T-helper 1 cell treated with Interleukin-12 subunit alpha and Interleukin-12 subunit beta and Interleukin-4 antibody, amounts not matched to agents 30 μg/mL and 1 μg/mL, for 36 hours (primary cell): ENCODE measurements around the gene RELL2.

Source experiments
- H3K27ac Mint-ChIP-seq: one replicate; pipeline ENCODE4 v1.8.0; 2021; ENCODE audit warnings: mild to moderate bottlenecking, mixed read lengths
- H3K27me3 Mint-ChIP-seq: one replicate; pipeline ENCODE4 v1.8.0; 2021; ENCODE audit warnings: low read depth, mixed read lengths
- H3K36me3 Mint-ChIP-seq: one replicate; pipeline ENCODE4 v1.8.0; 2021; ENCODE audit warnings: low read depth, mixed read lengths
- H3K4me1 Mint-ChIP-seq: one replicate; pipeline ENCODE4 v1.8.0; 2021; ENCODE audit warnings: low read depth, mixed read lengths
- H3K4me3 Mint-ChIP-seq: one replicate; pipeline ENCODE4 v1.8.0; 2021; ENCODE audit warnings: mild to moderate bottlenecking, moderate library complexity, mixed read lengths
- H3K9me3 Mint-ChIP-seq: one replicate; pipeline ENCODE4 v1.8.0; 2021; ENCODE audit warnings: mixed read lengths

RELL2 gene

GRCh38 chr5:141649972-141650371, 13.2 kb downstream of the RELL2 start:
- Mint-ChIP-seq H3K4me3 (peak overlapping the region; percentile 97), H3K9me3 (no peaks in the 10 kb centered on the region), H3K36me3 (peaks cover 11% of the 10 kb centered on the region), H3K27ac (no peak overlapping the region), H3K4me1 (peaks cover 24% of the 10 kb centered on the region), H3K27me3 (peaks cover 3% of the 10 kb centered on the region)

GRCh38 chr5:141650851-141651727, 14.3 kb downstream of the RELL2 start, which contains the start of gene FCHSD1:
TSS of gene FCHSD1 (minus strand) at chr5:141651418. CDS start at chr5:141651368, 50 bp downstream.
- peak within 1 kb of the TSS; percentile 93 for H3K27ac Mint-ChIP-seq

GRCh38 chr5:141651728-141652105, 14.9 kb downstream of the RELL2 start:
- no peaks in the 10 kb centered on the region for H3K9me3 Mint-ChIP-seq
- H3K27ac Mint-ChIP-seq, result peak overlapping the region; percentile 79
- peaks cover 6% of the 10 kb centered on the region for H3K27me3 Mint-ChIP-seq
- H3K4me1 Mint-ChIP-seq, result peaks cover 22% of the 10 kb centered on the region
- H3K4me3 Mint-ChIP-seq, result peak overlapping the region; percentile 97
- H3K36me3 Mint-ChIP-seq, result peaks cover 3% of the 10 kb centered on the region

More at GRCh38 chr5:141650851-141651727, 14.3 kb downstream of the RELL2 start, which contains the start of gene FCHSD1:
- H3K27me3 Mint-ChIP-seq, result peaks cover 5% of the 10 kb centered on the region
- no peaks in the 10 kb centered on the region for H3K9me3 Mint-ChIP-seq
- peaks cover 22% of the 10 kb centered on the region for H3K4me1 Mint-ChIP-seq
- peaks cover 5% of the 10 kb centered on the region for H3K36me3 Mint-ChIP-seq
- peak within 1 kb of the TSS; percentile 97 for H3K4me3 Mint-ChIP-seq

GRCh38 chr5:141654298-141654697, 17.5 kb downstream of the RELL2 start:
- Mint-ChIP-seq H3K27me3 (peaks cover 8% of the 10 kb centered on the region), H3K27ac (no peak overlapping the region), H3K9me3 (no peaks in the 10 kb centered on the region), H3K36me3 (peaks cover 8% of the 10 kb centered on the region), H3K4me3 (no peak overlapping the region), H3K4me1 (peaks cover 14% of the 10 kb centered on the region)

- Mint-ChIP-seq H3K27me3 (peaks cover 9% of the 10 kb centered on the region), H3K9me3 (no peaks in the 10 kb centered on the region), H3K4me3 (no peak overlapping the region), H3K27ac (no peak overlapping the region), H3K4me1 (peaks cover 10% of the 10 kb centered on the region), H3K36me3 (peaks cover 8% of the 10 kb centered on the region)
Observed at GRCh38 chr5:141655020-141655419, 18.2 kb downstream of the RELL2 start.

GRCh38 chr5:141656396-141656795, 19.6 kb downstream of the RELL2 start:
- H3K4me1 Mint-ChIP-seq, result peaks cover 5% of the 10 kb centered on the region
- no peak overlapping the region for H3K4me3 Mint-ChIP-seq
- H3K36me3 Mint-ChIP-seq, result peaks cover 8% of the 10 kb centered on the region
- H3K27me3 Mint-ChIP-seq, result peaks cover 9% of the 10 kb centered on the region
- no peaks in the 10 kb centered on the region for H3K9me3 Mint-ChIP-seq
- H3K27ac Mint-ChIP-seq, result no peak overlapping the region

- Mint-ChIP-seq H3K27ac (no peak overlapping the region), H3K36me3 (peaks cover 8% of the 10 kb centered on the region), H3K9me3 (no peaks in the 10 kb centered on the region), H3K27me3 (peaks cover 6% of the 10 kb centered on the region), H3K4me1 (no peaks in the 10 kb centered on the region), H3K4me3 (no peak overlapping the region)
Observed at GRCh38 chr5:141657404-141657803, 20.6 kb downstream of the RELL2 start.

- no peak overlapping the region for H3K4me3 Mint-ChIP-seq
- H3K9me3 Mint-ChIP-seq, result no peaks in the 10 kb centered on the region
- H3K27ac Mint-ChIP-seq, result no peak overlapping the region
- peaks cover 6% of the 10 kb centered on the region for H3K27me3 Mint-ChIP-seq
- peaks cover 8% of the 10 kb centered on the region for H3K36me3 Mint-ChIP-seq
- no peaks in the 10 kb centered on the region for H3K4me1 Mint-ChIP-seq
Observed at GRCh38 chr5:141657937-141658545, 21.2 kb downstream of the RELL2 start.

- Mint-ChIP-seq H3K9me3 (no peaks in the 10 kb centered on the region), H3K4me1 (peaks cover 4% of the 10 kb centered on the region), H3K4me3 (no peak overlapping the region), H3K36me3 (peaks cover 5% of the 10 kb centered on the region), H3K27ac (no peak overlapping the region), H3K27me3 (peaks cover 3% of the 10 kb centered on the region)
Observed at GRCh38 chr5:141662028-141662427, 25.2 kb downstream of the RELL2 start.

GRCh38 chr5:141663506-141663905, 26.7 kb downstream of the RELL2 start:
- Mint-ChIP-seq H3K27me3 (peaks cover 3% of the 10 kb centered on the region), H3K9me3 (no peaks in the 10 kb centered on the region), H3K36me3 (no peaks in the 10 kb centered on the region), H3K27ac (no peak overlapping the region), H3K4me3 (no peak overlapping the region), H3K4me1 (peaks cover 4% of the 10 kb centered on the region)

- Mint-ChIP-seq H3K27me3 (no peaks in the 10 kb centered on the region), H3K27ac (no peak overlapping the region), H3K36me3 (no peaks in the 10 kb centered on the region)
Observed at GRCh38 chr5:141664733-141665461, 28.1 kb downstream of the RELL2 start.

GRCh38 chr5:141665995-141666940, 29.5 kb downstream of the RELL2 start:
- Mint-ChIP-seq H3K27ac (no peak overlapping the region), H3K27me3 (no peaks in the 10 kb centered on the region), H3K36me3 (no peaks in the 10 kb centered on the region), H3K9me3 (no peaks in the 10 kb centered on the region), H3K4me1 (peaks cover 4% of the 10 kb centered on the region), H3K4me3 (no peak overlapping the region)

More at GRCh38 chr5:141664733-141665461, 28.1 kb downstream of the RELL2 start:
- Mint-ChIP-seq H3K4me1 (peaks cover 4% of the 10 kb centered on the region), H3K9me3 (no peaks in the 10 kb centered on the region), H3K4me3 (no peak overlapping the region)

GRCh38 chr5:141668601-141669265, 31.9 kb downstream of the RELL2 start:
- Mint-ChIP-seq H3K27ac (no peak overlapping the region), H3K27me3 (no peaks in the 10 kb centered on the region), H3K4me1 (peaks cover 4% of the 10 kb centered on the region), H3K36me3 (no peaks in the 10 kb centered on the region), H3K4me3 (no peak overlapping the region), H3K9me3 (no peaks in the 10 kb centered on the region)
